PFSK-1 (cell line): ENCODE measurements around the gene RAB6B.

ENCODE experiments used
- FOXP2 ChIP-seq: optimal IDR thresholded peaks from 2 replicates; pipeline ENCODE3; 2011; ENCODE audit warnings: borderline replicate concordance, control low read depth, inconsistent platforms; ENCODE audit not compliant: insufficient read depth; ENCODE audit errors: extremely low read length, extremely low read depth
- POLR2AphosphoS5 ChIP-seq: IDR thresholded peaks from 2 replicates; pipeline ENCODE4 v1.6.1; 2012; ENCODE audit warnings: low read depth, mild to moderate bottlenecking, control low read depth, low read length, moderate library complexity
- SIN3A ChIP-seq: IDR thresholded peaks from 2 replicates; pipeline ENCODE4 v1.6.1; 2012; ENCODE audit warnings: mild to moderate bottlenecking, low read length, moderate library complexity, borderline replicate concordance; ENCODE audit not compliant: insufficient read depth
- TAF1 ChIP-seq: IDR thresholded peaks from 2 replicates; pipeline ENCODE4 v1.6.1; 2012; ENCODE audit warnings: low read length, control low read depth, borderline replicate concordance; ENCODE audit not compliant: insufficient read depth
- TF ChIP-seq, protein P1 (sequence below), 2 experiments: IDR thresholded peaks; 2 replicates each; pipeline versions ENCODE4 v1.6.1 to v1.8.0; 2011 to 2012; ENCODE audit warnings: low read depth in 2 of 2, low read length in 2 of 2, control low read depth in 1 of 2, inconsistent platforms in 1 of 2, mild to moderate bottlenecking in 1 of 2, moderate library complexity in 1 of 2; ENCODE audit not compliant: insufficient read depth in 1 of 2

The RAB6B gene

DNA sequence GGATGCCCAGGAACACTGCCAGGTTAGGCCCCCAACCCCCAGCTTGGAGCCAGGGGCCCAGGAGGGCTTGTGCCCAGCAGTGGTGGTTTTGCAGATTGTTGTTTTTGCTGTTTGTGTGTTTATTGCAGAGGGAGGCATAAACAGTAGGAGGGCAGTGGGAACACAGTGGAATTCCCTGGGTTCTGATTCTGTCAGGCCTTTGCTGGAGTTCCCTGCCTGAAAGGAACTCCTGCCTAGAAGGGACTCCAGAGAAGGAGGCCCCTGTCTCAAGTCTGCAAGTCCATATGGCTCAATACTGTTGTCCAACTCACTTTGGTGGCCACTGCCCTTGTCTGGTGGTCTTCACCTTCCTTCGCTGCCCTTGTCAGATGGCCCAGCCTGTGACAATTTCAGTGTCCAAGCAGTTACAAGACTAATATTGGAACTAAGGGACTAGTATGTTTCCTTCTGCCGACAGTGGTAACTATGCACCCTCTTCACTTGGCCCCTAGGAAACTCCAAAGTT lies 47.4 kb upstream of the RAB6B start:
- TF ChIP-seq, protein P1, sequence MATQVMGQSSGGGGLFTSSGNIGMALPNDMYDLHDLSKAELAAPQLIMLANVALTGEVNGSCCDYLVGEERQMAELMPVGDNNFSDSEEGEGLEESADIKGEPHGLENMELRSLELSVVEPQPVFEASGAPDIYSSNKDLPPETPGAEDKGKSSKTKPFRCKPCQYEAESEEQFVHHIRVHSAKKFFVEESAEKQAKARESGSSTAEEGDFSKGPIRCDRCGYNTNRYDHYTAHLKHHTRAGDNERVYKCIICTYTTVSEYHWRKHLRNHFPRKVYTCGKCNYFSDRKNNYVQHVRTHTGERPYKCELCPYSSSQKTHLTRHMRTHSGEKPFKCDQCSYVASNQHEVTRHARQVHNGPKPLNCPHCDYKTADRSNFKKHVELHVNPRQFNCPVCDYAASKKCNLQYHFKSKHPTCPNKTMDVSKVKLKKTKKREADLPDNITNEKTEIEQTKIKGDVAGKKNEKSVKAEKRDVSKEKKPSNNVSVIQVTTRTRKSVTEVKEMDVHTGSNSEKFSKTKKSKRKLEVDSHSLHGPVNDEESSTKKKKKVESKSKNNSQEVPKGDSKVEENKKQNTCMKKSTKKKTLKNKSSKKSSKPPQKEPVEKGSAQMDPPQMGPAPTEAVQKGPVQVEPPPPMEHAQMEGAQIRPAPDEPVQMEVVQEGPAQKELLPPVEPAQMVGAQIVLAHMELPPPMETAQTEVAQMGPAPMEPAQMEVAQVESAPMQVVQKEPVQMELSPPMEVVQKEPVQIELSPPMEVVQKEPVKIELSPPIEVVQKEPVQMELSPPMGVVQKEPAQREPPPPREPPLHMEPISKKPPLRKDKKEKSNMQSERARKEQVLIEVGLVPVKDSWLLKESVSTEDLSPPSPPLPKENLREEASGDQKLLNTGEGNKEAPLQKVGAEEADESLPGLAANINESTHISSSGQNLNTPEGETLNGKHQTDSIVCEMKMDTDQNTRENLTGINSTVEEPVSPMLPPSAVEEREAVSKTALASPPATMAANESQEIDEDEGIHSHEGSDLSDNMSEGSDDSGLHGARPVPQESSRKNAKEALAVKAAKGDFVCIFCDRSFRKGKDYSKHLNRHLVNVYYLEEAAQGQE (IDR thresholded peaks at IDR 0.05; ENCODE audit: insufficient read depth in 1 of 2, low read depth in 2 of 2, low read length in 2 of 2) = no peak
- TF ChIP-seq FOXP2 = no peak
- no peak for TF ChIP-seq TAF1
- no peak for TF ChIP-seq POLR2AphosphoS5
- TF ChIP-seq SIN3A = no peak

DNA sequence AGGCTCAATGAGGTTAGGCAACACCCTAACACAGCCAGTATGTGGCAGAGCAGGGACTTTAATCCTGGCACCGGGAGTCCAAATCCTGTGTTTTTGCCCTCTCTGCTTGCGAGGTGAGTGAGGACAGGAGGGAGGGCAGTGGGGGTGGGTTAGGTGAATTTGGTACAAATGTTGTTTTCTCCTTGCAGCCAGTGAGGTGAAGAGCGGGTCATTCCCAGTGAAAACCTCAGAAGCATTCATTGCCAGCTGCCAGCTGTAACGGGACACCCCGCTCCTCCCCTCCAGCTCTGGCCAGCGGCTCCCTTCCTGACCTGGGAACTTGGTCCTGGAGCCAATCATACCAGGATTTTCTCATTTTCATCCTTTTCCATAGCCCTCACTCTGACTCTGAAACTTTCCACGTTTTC lies 45.7 kb upstream of the RAB6B start:
- TF ChIP-seq, protein P1 (IDR thresholded peaks at IDR 0.05; ENCODE audit: insufficient read depth in 1 of 2, low read depth in 2 of 2, low read length in 2 of 2) = no peak
- TF ChIP-seq POLR2AphosphoS5 (no peak), SIN3A (no peak), TAF1 (no peak), FOXP2 (no peak)

DNA sequence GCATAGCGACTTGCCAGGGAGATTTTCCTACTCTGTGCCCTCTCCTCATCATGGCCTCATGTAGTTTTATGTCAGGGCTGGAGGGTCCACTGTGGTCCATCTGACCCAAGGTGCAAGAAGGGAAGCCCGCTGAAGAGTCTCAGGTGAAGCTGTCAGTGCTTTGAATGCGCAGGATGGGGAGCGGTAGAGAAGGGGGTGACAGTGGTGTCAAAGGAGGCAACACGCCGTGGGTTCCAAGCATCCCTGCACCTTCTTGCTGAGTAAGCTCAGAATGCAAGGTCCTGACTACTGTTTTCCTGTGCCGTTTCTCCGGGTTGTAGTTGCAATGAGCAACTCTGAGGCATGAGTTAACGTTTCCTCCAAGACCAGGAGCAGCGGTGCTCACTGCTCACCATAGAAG lies 44.9 kb upstream of the RAB6B start:
- no peak for TF ChIP-seq SIN3A
- no peak for TF ChIP-seq TAF1
- TF ChIP-seq POLR2AphosphoS5 = no peak
- TF ChIP-seq, protein P1 (IDR thresholded peaks at IDR 0.05; ENCODE audit: insufficient read depth in 1 of 2, low read depth in 2 of 2, low read length in 2 of 2) = no peak
- no peak for TF ChIP-seq FOXP2

DNA sequence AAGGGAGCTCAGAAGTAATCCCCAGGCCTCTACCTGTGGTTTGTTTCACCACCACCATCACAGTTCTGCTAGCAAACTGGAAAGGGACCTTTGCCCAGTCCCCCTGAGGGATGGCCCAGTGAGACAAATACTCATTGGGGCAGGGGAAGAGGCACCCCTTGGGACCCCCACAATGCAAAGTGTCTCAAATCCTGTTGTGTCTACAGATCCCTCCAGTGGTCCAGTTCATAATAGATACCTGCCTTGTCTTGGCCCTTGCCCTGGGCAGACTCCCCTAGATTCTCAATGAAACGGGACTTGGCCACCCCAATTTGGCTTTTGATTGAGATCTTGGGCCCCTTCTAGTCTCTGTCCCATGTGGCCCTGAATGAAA lies 43.8 kb upstream of the RAB6B start:
- TF ChIP-seq TAF1 = no peak
- no peak for TF ChIP-seq SIN3A
- TF ChIP-seq FOXP2 = no peak
- no peak for TF ChIP-seq POLR2AphosphoS5

DNA sequence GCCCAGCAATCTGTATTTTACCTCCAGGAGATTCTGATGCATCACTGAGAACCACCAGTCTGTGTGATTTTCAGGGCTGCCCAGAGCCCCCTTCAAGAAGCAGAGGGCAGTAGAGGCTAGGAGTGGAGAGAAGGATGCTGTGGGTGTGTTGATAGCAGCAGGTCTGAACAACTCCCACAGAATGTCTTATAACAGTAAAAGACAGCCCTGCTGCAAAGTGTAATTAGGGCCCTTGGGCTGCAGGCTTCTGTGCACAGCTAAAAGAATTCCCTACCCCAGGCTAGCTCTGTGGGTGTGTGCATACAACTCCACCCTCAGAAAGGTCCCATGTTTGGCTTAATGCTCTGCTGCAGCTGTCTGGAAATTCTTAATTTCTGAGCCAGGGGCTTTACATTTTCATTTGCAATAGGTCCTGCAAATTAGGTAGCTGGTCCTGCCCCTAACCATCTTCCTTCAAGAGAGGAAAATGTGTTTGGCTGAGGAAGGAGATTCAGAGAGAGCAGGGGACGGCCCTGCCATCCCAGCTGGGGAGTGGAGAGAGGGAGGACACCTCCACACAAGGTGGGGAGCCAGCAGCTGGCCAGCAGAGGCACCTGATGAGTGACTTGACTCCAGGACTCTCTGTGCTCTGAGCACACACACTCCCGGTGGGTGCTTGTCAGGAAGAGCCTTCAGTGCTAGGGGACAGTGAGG lies 43.2 kb upstream of the RAB6B start:
- TF ChIP-seq SIN3A (no peak), POLR2AphosphoS5 (no peak)
- TF ChIP-seq, protein P1 (IDR thresholded peaks at IDR 0.05; ENCODE audit: insufficient read depth in 1 of 2, low read depth in 2 of 2, low read length in 2 of 2) = no peak
